Measurements from ENCODE around the gene PRKCH. TPM values are rescaled to one million over a fixed set of nuclear protein-coding genes. Genes with fewer than 3 reads are reported as not detected.

PRKCH gene
- total RNA-seq, 2 experiments from 2014 or later = 0.85 to 2.3 TPM

DNA sequence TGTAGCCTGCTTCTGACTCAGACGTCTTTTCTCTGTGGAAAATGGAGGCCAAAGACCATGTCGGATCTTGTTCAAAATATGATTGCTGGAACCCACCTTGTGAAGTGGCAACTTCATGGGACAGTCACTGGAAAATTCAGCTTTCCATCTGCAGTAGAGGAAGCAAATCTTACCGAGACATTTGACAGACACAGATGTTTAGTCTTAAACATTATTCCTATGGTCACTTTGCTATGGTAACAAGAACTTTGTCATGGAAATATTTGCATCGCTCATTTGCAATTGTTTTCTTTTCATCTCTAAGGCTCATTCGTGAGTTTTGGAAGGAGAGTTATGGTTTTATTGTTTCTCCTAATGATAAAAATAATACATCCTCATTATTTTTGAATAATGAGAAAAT is 275.6 kb downstream of the PRKCH start:
- no TSS peak for BruUV-seq (replicated peaks)
- H3K4me2 ChIP-seq (ENCODE audit: low read length) = no peak overlapping the region
- ChIA-PET POLR2A (interaction anchor here (1.2 to 1.7 kb wide), 2 partner anchors 8 to 15 kb away, joined by 4 to 5 read pairs; no protein-coding TSS in a partner anchor), CTCF (ENCODE audit: unreplicated experiment) (no interaction called here)
- no peak overlapping the region for H3K4me3 ChIP-seq (ENCODE audit: low read depth, low read length, poor library complexity, severe bottlenecking)
- no peak overlapping the region for H3K27ac ChIP-seq (ENCODE audit: low read depth, low read length, poor library complexity, severe bottlenecking)
- no peaks in the 10 kb centered on the region for H3K36me3 ChIP-seq (ENCODE audit: insufficient read depth, low read length)
- H3K9me3 ChIP-seq (ENCODE audit: low read length) = no peaks in the 10 kb centered on the region
- TF ChIP-seq EZH2phosphoT487 (IDR thresholded peaks at IDR 0.05; ENCODE audit: borderline replicate concordance, low read depth, low read length) = no peak
- no peak for TF ChIP-seq CTCF (conservative IDR thresholded peaks at IDR 0.05; ENCODE audit: low read length)
- H2AFZ ChIP-seq (ENCODE audit: low read length) = no peak overlapping the region
- peaks cover 21% of the 10 kb centered on the region for H3K4me1 ChIP-seq (ENCODE audit: insufficient read depth, low read length, poor library complexity, severe bottlenecking)
- H4K20me1 ChIP-seq (ENCODE audit: insufficient read depth, low read length) = no peaks in the 10 kb centered on the region
- no peak for DNase-seq (ENCODE audit: low spot score)
- H3K9me2 ChIP-seq (ENCODE audit: insufficient read depth, low read length) = no peaks in the 10 kb centered on the region
- H3K79me2 ChIP-seq (ENCODE audit: insufficient read depth, low read depth, low read length) = no peaks in the 10 kb centered on the region
- intact Hi-C loops (cut with micrococcal nuclease; ENCODE audit: unreplicated experiment) = no loop called here

DNA sequence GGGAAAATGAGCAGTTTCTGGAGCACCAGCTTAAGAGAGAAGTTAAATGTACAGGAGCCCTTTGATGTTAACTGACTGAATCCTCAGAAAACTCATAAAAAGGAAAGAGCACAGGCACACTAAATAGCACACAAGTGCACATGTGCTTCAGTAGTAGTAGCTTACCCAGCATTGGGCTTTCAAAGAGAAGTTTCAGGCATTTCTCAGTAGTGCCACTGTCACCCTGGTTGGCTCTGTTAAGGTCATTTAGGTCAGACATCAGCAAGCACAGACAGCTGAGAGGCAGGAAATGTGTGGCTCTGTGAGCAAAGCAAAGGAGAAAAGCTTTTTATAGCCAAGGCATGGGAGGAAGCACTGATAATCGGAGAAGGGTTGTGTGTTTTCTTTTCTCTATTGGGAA is 277.6 kb downstream of the PRKCH start:
- Histone ChIP-seq H4K20me1 (ENCODE audit: insufficient read depth, low read length) (no peaks in the 10 kb centered on the region), H3K79me2 (ENCODE audit: insufficient read depth, low read depth, low read length) (no peaks in the 10 kb centered on the region), H3K9me3 (ENCODE audit: low read length) (no peaks in the 10 kb centered on the region), H3K4me3 (ENCODE audit: low read depth, low read length, poor library complexity, severe bottlenecking) (no peak overlapping the region), H3K27ac (ENCODE audit: low read depth, low read length, poor library complexity, severe bottlenecking) (peak overlapping the region; percentile 1), H3K4me2 (ENCODE audit: low read length) (peak overlapping the region; percentile 38), H3K9me2 (ENCODE audit: insufficient read depth, low read length) (no peaks in the 10 kb centered on the region), H3K4me1 (ENCODE audit: insufficient read depth, low read length, poor library complexity, severe bottlenecking) (peaks cover 34% of the 10 kb centered on the region), H2AFZ (ENCODE audit: low read length) (peak overlapping the region; percentile 82), H3K36me3 (ENCODE audit: insufficient read depth, low read length) (no peaks in the 10 kb centered on the region)
- TF ChIP-seq CTCF (conservative IDR thresholded peaks at IDR 0.05; ENCODE audit: low read length) (no peak), EZH2phosphoT487 (IDR thresholded peaks at IDR 0.05; ENCODE audit: borderline replicate concordance, low read depth, low read length) (no peak)
- intact Hi-C loops (cut with micrococcal nuclease; ENCODE audit: unreplicated experiment) = no loop called here
- CTCF ChIA-PET (ENCODE audit: unreplicated experiment) = no interaction called here
- POLR2A ChIA-PET = interaction anchor here (0.6 to 1.2 kb wide), 4 partner anchors 9 to 29 kb away, joined by 3 to 5 read pairs (median 4); no protein-coding TSS in a partner anchor
- no TSS peak for BruUV-seq (replicated peaks)
- DNase-seq (ENCODE audit: low spot score) = peak; percentile 57

GRCh38 chr14:61599942-61600341 is 278.6 kb downstream of the PRKCH start:
- intact Hi-C loops (cut with micrococcal nuclease; ENCODE audit: unreplicated experiment) = no loop called here
- peaks cover 34% of the 10 kb centered on the region for H3K4me1 ChIP-seq (ENCODE audit: insufficient read depth, low read length, poor library complexity, severe bottlenecking)
- H3K4me2 ChIP-seq (ENCODE audit: low read length) = no peak overlapping the region
- no peaks in the 10 kb centered on the region for H4K20me1 ChIP-seq (ENCODE audit: insufficient read depth, low read length)
- no peak for DNase-seq (ENCODE audit: low spot score)
- no peaks in the 10 kb centered on the region for H3K9me2 ChIP-seq (ENCODE audit: insufficient read depth, low read length)
- no peaks in the 10 kb centered on the region for H3K79me2 ChIP-seq (ENCODE audit: insufficient read depth, low read depth, low read length)
- POLR2A ChIA-PET = no interaction called here
- H3K36me3 ChIP-seq (ENCODE audit: insufficient read depth, low read length) = no peaks in the 10 kb centered on the region; the same call in 1 of the 2 replicates
- no TSS peak for BruUV-seq (replicated peaks)
- H2AFZ ChIP-seq (ENCODE audit: low read length) = no peak overlapping the region
- H3K9me3 ChIP-seq (ENCODE audit: low read length) = no peaks in the 10 kb centered on the region
- no peak overlapping the region for H3K27ac ChIP-seq (ENCODE audit: low read depth, low read length, poor library complexity, severe bottlenecking)
- CTCF ChIA-PET (ENCODE audit: unreplicated experiment) = no interaction called here
- no peak overlapping the region for H3K4me3 ChIP-seq (ENCODE audit: low read depth, low read length, poor library complexity, severe bottlenecking)
- TF ChIP-seq EZH2phosphoT487 (IDR thresholded peaks at IDR 0.05; ENCODE audit: borderline replicate concordance, low read depth, low read length) (no peak), CTCF (conservative IDR thresholded peaks at IDR 0.05; ENCODE audit: low read length) (no peak)

Other genes with a start within 250 kb of the PRKCH start
- gene TMEM30B, start 40.2 kb upstream of the PRKCH start, total RNA-seq (2014; rRNA removed; shearing (Covaris generic)) = not detected in 2 replicates
- gene TMEM30B, start 40.2 kb upstream of the PRKCH start, total RNA-seq (2022) = not detected in 2 replicates